NCI-H510A treated with DMSO at 0.1 percent for 48 hours (cell line): Measurements from ENCODE around the gene FNBP1L.

Experiments used
- DNase-seq: peaks from one replicate; lab custom pipeline; 2025; lab: John Stamatoyannopoulos, UW

The FNBP1L gene

DNA sequence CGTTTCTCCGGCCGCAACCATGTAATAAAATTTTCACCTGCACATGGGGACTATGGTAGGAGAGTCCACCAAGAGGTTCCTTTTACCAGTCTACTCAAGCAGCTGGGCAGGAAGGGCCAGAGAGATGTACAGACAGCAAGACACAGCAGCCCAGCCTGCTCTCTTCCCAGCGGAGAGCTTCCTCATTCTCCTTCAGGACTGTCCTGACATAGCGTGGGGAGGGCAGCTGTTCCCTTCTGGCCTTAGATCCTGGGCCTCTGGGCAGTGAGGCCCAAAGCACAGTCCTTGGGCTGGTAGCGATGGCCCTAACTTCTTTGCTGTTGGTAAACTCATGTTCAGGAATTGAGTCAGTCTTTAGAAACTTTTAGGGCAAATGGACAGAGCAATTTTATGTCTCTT is 144.6 kb downstream of the FNBP1L start:
- no peak for DNase-seq

DNA sequence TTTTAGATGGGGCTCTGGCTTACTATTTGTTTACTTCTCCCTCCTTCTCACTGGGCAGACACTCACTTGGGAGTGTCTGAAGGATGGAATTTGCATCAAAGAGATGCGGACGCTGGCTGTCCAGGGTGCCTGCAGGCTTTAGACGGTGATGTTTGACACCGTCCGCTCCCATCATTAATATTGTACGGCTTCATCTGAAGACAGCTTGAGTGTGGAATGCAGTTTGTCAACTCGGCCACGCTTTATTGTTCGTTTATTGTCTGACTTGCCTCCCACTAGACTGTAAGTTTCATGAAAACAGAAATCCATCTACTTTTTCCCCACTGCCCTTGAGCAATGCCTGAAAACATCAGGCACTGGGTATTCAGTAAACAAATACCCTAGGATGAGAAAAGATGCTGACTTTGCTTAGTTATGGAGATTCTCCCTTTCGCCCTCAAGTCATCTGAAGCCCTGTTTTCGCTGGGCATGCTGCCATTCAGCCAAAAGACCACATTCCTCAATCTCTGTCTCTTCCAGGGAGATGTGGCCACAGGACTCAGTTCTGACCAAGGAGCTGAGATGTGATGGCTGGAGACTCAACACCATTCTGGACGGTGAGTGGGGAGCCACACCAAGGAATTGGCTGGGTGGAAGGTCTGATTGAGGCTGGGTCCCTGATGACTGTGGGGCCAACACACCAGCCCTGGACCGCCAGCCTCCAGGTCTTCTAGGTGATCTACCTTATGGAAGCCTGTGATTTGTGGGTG is 146.1 kb downstream of the FNBP1L start:
- peak; percentile 43 for DNase-seq

DNA sequence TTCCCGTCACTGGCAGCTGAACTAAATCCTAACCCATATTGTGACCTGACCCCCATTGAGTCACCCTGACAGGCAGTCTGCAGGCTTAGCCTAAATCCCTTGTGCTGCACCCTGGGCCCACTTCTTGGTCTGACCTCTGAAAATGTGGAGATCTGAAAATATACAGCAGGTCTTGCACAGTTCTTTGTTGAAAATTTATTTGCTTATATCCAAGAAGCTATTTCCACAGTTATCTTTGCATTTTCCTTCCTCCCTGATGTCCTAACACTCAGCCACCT is 146.6 kb downstream of the FNBP1L start:
- DNase-seq, result no peak

DNA sequence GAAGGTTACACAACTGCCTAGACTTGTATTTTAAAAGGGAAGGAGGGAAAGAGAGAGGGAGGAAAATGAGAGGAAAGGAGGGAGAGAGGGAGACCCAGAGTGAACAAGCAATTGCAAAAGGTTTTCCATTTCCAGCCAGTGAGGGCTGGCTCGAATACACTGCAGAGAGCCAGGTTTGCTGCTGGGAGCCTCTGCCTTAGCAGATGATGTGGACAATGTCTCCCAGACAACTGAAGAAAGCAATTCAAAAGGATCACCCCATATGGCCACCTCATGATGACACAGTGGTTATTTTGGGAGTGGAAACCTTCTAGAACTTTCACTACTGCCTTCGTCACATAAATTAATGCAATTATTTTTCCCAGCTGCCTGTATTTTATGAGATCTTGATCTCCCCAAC is 147.3 kb downstream of the FNBP1L start:
- DNase-seq, result no peak

DNA sequence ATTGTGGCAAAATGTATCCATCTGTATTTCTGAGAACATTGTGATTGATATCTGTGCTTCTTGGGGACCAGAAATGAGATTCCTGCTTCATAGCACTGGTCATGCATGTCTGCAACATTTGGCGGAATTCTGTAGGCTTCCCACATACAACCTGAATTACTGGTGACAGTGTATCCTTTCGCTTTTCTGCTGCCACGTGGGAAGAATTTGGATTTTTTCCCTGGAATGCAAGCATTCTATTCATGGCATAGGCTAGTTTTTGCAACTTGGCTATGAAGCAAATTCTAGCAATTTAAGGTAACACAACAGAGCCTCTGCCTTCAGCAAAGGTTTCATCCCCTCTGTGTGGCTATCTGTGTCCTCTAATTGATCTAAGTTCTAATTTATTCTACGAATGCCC is 147.8 kb downstream of the FNBP1L start:
- DNase-seq, result no peak

DNA sequence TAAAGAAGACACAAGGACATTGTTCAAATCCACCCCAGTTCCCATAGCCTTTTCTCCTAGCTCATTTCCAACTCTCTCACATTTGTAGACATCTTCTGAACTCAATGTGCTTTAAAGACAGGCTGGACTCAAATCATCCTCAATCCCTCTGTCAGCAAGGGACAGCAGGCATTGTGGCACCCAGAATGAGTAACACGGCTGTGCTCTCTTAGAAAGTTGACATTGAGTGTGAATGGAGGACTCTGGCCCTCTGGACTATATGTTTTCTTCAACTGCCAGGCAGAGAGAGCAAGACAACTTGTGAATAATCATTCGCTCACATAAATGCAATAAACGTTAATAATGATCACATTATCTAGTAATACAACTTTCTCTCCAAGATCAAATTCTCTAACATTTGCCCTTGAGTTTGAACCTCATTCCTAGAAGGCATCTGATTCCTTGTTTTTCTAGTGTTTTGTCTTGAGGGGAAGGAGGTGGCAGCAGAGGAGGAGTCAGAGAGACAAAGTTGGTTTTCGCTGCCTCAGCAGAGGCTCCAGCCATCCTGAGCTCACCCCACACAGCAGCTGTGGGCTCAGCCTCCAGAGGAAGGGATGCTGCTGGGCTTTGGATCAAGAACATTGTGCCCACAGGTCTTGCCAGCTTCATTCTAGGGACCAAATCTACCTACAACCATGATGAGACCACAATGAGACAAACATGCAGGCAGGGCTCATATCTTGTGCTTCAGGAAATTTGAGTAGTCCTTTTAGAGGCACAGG is 148.6 kb downstream of the FNBP1L start:
- no peak for DNase-seq

DNA sequence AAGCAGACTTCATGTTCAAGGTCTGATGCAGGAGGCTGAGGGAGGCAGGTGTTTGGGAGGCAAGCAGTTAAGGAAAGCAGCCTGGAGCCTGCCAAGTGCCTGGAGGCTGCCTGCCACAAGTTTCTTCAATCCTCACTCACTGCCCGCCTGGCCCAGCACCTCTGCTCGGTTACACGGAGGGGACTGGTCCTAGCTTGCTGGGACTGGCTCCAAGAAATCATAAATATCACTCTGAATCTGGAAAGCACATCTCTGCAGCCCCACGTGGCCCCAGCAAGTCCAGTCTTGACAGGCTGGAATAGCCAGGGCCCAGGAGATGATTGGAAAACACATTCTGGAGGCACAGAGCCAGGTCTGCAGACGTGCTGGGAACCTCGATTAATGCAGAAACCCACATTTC is 149.8 kb downstream of the FNBP1L start:
- DNase-seq, result no peak

DNA sequence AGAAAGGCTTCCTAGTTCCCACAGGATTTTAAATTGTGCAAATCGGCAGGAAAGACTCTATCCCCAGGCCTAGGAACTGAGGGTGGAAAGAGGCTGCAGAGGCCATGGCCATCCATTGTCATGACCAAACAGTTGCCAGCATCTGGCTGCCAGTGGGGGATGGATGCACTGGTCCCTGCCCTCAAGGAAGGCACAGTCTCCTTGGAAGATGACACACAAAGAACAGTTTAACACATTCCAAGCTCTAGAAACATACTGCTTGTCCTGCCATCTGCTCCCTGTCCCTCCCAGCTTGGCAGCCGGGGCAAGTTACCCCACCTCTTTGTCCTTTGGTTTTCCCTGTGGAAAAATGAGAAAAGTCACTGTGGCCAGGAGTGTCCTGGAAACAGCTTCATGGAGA is 150.5 kb downstream of the FNBP1L start:
- no peak for DNase-seq

DNA sequence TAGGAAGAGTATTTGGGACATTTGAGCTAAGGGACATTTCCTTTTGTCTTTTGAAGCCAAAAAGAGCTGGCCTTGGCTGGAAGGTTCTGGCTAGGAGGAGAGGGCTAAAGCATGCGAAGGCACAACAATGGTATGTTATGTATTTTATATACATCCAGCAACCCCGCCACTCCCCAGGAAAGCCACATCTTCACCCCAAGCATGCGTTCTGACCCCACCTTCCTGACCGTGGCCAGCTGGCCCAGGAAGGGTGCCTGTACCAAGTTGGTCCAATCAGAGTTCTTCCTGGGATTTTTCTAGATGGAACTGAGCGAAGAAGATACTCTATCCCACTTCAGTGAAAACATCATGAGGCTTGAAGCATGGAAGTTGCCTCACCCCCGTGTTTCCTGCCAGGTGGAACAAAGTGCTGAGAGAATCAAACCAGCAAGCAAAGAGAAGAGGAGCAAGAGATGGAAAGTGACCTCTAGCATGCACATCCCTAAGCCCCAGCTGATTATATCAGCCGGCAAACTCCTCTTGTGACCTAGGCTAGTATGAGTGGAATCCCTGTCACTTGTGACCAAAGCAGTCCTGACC is 151.0 kb downstream of the FNBP1L start:
- peak; percentile 42 for DNase-seq

DNA sequence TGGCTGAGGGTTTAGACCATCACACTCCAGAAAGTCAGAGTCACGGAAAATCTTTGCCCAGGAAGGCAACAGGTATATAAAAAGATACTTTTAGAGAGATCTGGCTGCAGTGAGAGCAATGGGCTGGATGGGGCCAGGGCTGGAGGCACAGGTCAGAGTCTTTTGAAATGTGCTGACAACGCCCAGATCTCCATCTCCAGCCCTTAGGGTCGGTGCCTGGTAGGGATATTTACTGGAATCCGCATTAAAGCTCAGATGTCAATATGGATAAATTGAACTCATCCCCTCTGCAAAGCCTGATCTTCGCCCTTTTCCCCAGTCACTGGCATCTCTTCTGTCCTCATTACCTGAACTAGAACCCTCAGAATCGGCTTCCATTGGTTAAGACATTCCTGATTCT is 151.6 kb downstream of the FNBP1L start:
- no peak for DNase-seq

DNA sequence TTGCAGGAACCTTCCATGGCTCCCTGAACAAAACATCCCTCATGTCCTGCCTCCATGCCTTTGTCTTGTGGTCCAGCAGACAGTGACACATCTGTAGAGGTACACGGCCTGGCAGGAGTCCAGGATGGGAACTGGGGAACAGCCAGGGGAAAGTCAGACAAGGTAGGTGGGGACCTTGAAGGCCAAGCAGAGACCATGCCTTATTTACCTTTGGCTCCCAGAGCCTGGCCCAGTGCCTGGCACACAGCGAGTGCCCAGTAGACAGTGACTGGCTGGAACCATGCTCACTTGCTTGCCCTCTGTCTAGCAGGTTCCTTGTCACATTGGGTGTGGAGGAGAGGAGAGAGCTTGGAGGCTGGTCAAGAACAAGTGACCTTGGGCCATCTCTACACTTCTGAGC is 152.7 kb downstream of the FNBP1L start:
- no peak for DNase-seq

DNA sequence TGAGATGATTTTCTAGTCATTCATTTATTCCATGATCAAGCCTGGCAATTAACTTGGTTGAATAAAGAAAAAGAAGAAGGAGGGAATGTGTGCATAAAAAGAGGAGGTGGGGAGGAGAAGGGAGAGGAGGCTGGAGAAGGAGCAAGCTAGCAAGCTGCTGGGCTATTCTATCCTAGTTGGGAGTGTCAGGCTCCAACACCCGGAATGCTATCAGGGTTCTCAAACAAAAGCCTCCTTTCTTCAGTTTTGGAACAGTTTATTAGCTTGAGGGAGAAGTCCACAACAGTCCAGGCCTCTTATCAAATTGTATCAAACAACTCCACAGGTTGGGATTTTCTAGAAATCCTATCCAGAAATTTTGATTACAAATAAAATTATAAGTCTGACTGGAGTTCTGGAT is 153.8 kb downstream of the FNBP1L start:
- DNase-seq, result no peak

DNA sequence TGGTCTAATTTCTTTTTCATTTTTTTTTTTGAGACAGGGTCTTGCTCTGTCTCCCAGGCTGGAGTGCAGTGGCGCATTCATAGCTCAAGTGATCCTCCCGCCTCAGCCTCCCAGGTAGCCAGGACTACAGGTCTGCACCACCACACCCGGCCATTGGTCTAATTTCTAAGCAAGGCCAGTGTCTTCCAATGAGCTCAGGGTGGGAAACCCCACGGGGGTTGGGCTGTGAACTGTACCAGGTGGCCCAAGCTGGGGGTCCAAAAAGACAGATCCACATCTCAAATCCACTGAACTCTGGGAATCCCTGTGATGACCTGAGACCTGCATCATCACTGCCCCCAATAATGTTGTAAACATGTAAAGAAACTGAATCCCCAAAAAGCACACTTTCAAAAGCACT is 154.2 kb downstream of the FNBP1L start:
- no peak for DNase-seq

DNA sequence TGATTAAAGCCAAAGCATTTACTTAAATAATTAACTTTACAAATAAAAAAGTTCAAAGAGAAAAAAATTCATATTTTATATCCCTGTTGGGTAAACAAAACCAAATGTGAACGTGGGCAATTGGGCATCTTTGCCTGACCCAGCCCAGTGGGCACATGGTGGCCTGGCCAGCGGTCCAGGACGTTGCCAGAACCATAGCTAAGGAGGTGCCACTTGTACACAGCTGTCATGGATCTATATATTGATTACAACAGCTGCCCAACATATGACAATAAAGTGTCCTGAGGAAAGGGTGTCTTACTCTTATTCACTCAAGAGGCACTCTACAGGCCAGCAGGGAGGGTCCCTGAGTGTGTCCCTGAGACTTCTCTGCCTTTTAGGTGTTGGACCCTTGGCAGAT is 155.2 kb downstream of the FNBP1L start:
- DNase-seq, result no peak

DNA sequence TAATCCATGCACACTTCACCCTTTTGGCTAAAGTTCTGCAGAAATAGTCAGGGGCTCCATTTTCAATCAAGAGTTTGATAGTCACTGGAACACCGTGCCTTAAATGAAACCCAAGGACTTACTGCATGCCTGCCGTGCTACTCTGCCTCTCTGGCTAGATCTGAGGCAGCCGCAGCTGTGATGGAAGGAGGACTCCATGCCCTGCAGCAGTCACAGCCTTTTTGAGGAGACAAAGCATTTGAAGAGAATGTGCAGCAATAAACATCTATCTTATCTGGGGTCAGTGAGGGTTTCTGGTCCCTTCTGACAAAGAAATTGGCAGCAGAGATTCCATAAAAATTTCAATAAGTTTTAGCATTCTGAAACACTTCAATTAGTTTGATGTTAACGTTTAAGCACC is 155.7 kb downstream of the FNBP1L start:
- DNase-seq, result no peak
